Loucy (cell line): ENCODE measurements around the gene DISP3.

ENCODE experiments used
- H2AFZ ChIP-seq: fragments of 200-600 bp; sonication (generic); 2 replicates; pipeline ENCODE4 v1.6.0; 2016; ENCODE audit warnings: antibody characterized with exemption, mild to moderate bottlenecking, low read length, moderate library complexity
- H3F3A ChIP-seq: fragments of 200-600 bp; 2 replicates; pipeline ENCODE4 v1.6.0; 2016; ENCODE audit warnings: antibody characterized with exemption, low read depth, mild to moderate bottlenecking
- H3K27me3 ChIP-seq: fragments of 200-600 bp; sonication (generic); 2 replicates; pipeline ENCODE4 v1.6.1; 2014; ENCODE audit warnings: low read length, mild to moderate bottlenecking; ENCODE audit not compliant: insufficient read depth, poor library complexity, severe bottlenecking
- H3K36me3 ChIP-seq: fragments of 200-600 bp; sonication (generic); 2 replicates; pipeline ENCODE4 v1.6.1; 2016; ENCODE audit warnings: low read length; ENCODE audit not compliant: insufficient read depth
- H3K4me1 ChIP-seq: fragments of 200-600 bp; sonication (generic); 2 replicates; pipeline ENCODE4 v1.5.1; 2014; ENCODE audit warnings: low read length, mild to moderate bottlenecking; ENCODE audit not compliant: insufficient read depth, poor library complexity, severe bottlenecking
- H3K4me2 ChIP-seq: fragments of 200-600 bp; sonication (generic); 2 replicates; pipeline ENCODE4 v1.6.0; 2014; ENCODE audit warnings: antibody characterized with exemption, low read length, low read depth, mild to moderate bottlenecking; ENCODE audit not compliant: poor library complexity, severe bottlenecking
- H3K4me3 ChIP-seq: fragments of 200-600 bp; sonication (generic); 2 replicates; pipeline ENCODE4 v1.5.1; 2014; ENCODE audit warnings: low read length, mild to moderate bottlenecking, mixed read lengths; ENCODE audit not compliant: poor library complexity, severe bottlenecking
- H3K79me2 ChIP-seq: fragments of 200-600 bp; sonication (generic); 2 replicates; pipeline ENCODE4 v1.6.1; 2014; ENCODE audit warnings: low read length; ENCODE audit not compliant: insufficient read depth
- H3K9ac ChIP-seq: fragments of 200-600 bp; sonication (generic); 2 replicates; pipeline ENCODE4 v1.6.0; 2014; ENCODE audit warnings: mild to moderate bottlenecking, low read depth, low read length, moderate library complexity; ENCODE audit not compliant: poor library complexity, severe bottlenecking
- H3K9me2 ChIP-seq: fragments of 200-600 bp; sonication (generic); replicated peaks from 2 replicates; pipeline ENCODE4 v1.6.1; 2016; ENCODE audit warnings: low read depth, low read length, mixed read lengths
- H3K9me3 ChIP-seq: fragments of 200-600 bp; sonication (generic); 2 replicates; pipeline ENCODE4 v1.6.1; 2014; ENCODE audit warnings: mild to moderate bottlenecking, antibody characterized with exemption, low read length, low read depth; ENCODE audit not compliant: insufficient read depth
- H4K20me1 ChIP-seq: fragments of 200-600 bp; sonication (generic); 2 replicates; pipeline ENCODE4 v1.6.0; 2014; ENCODE audit warnings: antibody characterized with exemption, low read length, mild to moderate bottlenecking; ENCODE audit not compliant: insufficient read depth, poor library complexity, severe bottlenecking
- CTCF ChIP-seq: fragments of 200-600 bp; sonication (generic); conservative IDR thresholded peaks from 2 replicates; pipeline ENCODE4 v1.5.1; 2014; ENCODE audit warnings: mild to moderate bottlenecking, antibody characterized with exemption, low read length
- EZH2phosphoT487 ChIP-seq: fragments of 200-600 bp; IDR thresholded peaks from 2 replicates; pipeline ENCODE4 v1.6.1; 2018; ENCODE audit warnings: antibody characterized with exemption, mild to moderate bottlenecking, moderate library complexity, borderline replicate concordance

Gene DISP3

DNA sequence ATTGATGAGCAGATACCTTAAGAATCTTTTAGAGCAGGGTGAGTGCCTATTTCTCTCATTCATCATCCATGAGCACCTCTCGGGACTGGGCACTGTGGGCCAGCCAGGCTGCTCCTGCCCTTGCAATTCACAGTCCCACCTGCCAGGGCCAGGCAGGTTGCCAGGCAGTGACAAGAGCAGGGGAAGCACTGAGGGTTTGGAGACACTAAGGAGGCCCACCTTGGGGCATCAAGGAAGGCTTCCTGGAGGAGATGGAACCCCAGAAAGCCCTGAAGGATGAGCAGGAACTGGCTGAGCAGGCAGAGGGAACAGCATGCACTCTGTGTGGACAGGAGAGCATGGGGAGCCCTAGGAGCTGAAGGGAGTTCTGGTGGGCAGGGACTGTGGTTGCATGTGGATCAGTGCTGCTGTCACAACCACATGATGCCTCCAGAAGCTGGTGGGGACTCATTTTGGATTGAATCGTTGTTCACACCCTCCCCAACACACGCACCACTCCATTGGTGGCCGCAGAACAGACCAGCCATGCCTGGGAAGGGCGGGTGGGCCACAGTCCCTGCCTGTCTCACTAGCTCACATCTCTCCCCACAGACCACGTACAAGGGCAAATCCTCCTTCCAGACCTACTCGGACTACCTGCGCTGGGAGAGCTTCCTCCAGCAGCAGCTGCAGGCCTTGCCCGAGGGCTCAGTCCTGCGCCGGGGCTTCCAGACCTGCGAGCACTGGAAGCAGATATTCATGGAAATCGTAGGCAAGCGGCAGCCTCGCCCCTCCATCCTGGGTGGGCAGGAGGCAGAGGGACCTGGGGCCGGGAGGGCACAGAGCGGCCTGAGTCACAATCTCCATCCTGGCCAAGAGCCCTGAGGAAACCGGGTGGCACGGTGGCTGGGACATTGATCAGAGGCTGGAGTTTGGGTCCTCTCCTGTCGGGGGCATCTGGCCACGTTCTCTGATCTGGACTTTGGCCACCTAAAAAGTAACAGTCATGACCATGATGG, 55.1 kb downstream of the DISP3 start:
- no peak overlapping the region for H3K4me3 ChIP-seq
- no peaks in the 10 kb centered on the region for H3K4me1 ChIP-seq
- no peaks in the 10 kb centered on the region for H3K36me3 ChIP-seq
- no peak for TF ChIP-seq CTCF
- TF ChIP-seq EZH2phosphoT487, result no peak
- no peaks in the 10 kb centered on the region for H3F3A ChIP-seq
- no peaks in the 10 kb centered on the region for H3K9me3 ChIP-seq
- H3K4me2 ChIP-seq, result no peak overlapping the region
- H3K27me3 ChIP-seq, result no peaks in the 10 kb centered on the region
- H3K9me2 ChIP-seq, result no peaks in the 10 kb centered on the region
- H3K79me2 ChIP-seq, result no peaks in the 10 kb centered on the region
- H2AFZ ChIP-seq, result no peak overlapping the region
- no peaks in the 10 kb centered on the region for H4K20me1 ChIP-seq
- H3K9ac ChIP-seq, result no peak overlapping the region

DNA sequence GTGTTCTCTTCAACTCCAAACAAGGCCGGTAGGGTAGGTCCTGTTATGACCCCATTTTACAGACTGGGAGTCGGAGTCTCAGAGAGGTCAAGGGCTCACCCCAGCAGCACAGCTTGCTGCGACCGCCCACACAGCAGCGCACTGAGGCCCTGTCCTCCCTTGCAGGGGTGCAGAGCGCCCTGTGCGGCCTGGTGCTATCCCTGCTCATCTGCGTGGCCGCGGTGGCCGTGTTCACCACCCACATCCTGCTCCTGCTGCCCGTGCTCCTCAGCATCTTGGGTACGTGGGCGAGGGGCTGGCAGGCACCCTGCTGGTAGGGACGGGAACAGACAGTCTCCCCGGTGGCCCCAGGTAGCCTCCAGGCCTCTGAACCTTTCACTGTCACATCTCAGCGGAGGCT, 55.9 kb downstream of the DISP3 start:
- H2AFZ ChIP-seq, result no peak overlapping the region
- no peak overlapping the region for H3K9ac ChIP-seq
- no peaks in the 10 kb centered on the region for H3K9me2 ChIP-seq
- TF ChIP-seq CTCF (no peak; the same call in 1 of the 2 replicates), EZH2phosphoT487 (no peak)
- H3K4me2 ChIP-seq, result no peak overlapping the region
- H3K79me2 ChIP-seq, result no peaks in the 10 kb centered on the region
- no peaks in the 10 kb centered on the region for H3K36me3 ChIP-seq
- no peaks in the 10 kb centered on the region for H3F3A ChIP-seq
- no peak overlapping the region for H3K4me3 ChIP-seq
- no peaks in the 10 kb centered on the region for H3K4me1 ChIP-seq
- no peaks in the 10 kb centered on the region for H4K20me1 ChIP-seq
- H3K27me3 ChIP-seq, result no peaks in the 10 kb centered on the region
- H3K9me3 ChIP-seq, result no peaks in the 10 kb centered on the region

DNA sequence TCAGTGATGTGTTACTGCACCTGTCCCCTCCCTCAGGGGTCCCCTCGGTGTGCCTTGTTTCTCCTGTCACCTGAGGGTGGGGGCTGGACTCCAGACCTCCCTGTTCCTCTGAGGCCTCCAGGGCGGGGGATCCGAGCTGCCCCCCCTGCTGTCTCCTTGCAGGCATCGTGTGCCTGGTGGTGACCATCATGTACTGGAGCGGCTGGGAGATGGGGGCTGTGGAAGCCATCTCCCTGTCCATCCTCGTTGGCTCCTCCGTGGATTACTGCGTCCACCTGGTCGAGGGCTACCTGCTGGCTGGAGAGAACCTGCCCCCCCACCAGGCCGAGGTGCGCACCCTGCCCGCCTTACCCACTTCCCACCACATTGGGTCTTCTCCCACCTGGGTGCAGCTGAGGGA, 56.4 kb downstream of the DISP3 start:
- Histone ChIP-seq H3F3A (no peaks in the 10 kb centered on the region), H3K36me3 (no peaks in the 10 kb centered on the region), H4K20me1 (no peaks in the 10 kb centered on the region), H3K9me2 (no peaks in the 10 kb centered on the region), H3K4me2 (no peak overlapping the region), H3K4me3 (no peak overlapping the region), H3K4me1 (no peaks in the 10 kb centered on the region), H3K9me3 (no peaks in the 10 kb centered on the region), H3K27me3 (no peaks in the 10 kb centered on the region), H3K79me2 (no peaks in the 10 kb centered on the region), H3K9ac (no peak overlapping the region), H2AFZ (no peak overlapping the region)
- TF ChIP-seq EZH2phosphoT487 (no peak), CTCF (no peak)
